HG03175 (cell line): ENCODE measurements around the gene ABCF3.

Experiments
- ATAC-seq: cut with Tn5 transposase; IDR thresholded peaks from one replicate; pipeline ENCODE4 v1.9.1; 2021; ENCODE audit warnings: mild to moderate bottlenecking, moderate library complexity; ENCODE audit not compliant: unreplicated experiment

ABCF3 gene

DNA sequence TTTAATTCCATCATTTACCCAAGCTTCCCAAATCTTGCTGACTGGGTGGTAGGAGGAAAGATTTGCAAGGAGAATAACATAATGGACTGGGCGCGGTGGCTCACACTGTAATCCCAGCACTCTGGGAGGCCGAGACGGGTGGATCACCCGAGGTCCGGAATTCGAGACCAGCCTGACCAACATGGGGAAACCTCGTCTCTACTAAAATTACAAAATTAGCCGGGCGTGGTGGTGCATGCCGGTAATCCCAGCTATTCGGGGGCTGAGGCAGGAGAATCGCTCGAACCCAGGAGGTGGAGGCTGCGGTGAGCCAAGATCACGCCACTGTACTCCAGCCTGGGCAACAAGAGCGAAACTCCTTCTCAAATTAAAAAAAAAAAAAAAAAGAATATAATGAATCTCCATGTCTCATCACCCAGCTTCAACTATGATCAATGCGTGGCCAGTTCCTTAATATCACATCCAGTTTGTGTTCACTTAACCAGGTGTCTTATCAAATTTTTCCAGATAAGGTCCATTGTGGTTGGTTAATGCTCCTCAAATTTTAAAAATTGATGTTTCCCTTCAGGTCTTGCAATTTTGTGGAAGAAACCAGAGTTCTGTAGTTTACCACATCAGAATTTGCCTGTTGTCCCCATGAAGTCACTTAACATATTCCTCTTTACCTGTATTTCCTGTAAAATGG lies 1.3 kb upstream of the ABCF3 start:
- no peak for ATAC-seq

DNA sequence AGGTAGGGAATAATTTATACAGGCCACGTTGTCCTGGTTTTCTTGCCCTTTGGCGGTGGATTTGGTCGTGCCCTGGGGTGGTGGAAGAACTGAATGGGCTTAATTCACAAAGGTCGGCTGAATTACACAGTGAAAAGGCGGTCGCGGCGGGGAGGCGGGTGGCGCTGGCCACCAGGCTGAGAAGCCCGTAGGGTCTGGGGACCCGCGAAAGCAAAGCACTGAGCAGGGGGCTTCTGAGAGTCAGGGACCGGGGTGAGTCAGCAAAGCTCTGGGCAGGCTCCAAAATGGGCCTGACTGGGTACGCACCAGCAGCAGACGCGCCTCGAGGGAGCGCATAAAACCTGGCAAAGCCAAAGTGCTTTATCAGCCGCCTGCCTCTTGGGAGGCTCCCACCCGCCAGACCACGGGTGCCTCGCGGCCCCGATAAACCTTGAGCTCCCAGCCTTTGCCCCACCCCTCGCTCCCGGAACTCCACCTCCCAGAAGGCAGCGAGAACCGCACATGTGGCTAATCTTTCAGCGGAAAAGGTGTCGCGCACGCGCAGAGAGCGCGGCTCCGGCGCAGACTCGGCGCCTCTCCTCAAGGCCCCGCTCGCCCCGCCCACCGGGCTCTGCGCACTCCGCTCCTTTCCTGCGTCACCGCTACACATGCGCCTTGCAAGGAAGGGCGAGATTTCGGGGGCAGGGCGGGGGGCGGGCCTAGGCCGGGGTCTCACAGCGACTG lies 377 bp upstream of the ABCF3 start:
- ATAC-seq = peak; percentile 91

DNA sequence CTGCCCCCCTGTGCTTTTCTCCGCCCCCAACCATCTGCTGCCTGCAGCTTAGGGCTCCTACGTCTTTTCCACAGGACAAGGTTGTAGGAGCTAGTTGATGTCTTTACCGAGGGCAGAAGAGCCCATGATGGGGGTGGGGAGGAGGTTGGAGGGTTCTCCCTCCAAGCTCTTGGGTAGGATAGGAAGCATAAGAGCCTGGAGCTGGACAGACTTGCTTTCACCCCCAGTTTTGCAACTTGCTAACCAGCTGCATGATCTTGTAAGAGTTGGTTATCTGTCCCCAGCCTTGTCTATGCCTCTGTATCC lies 856 bp downstream of the ABCF3 start:
- no peak for ATAC-seq

DNA sequence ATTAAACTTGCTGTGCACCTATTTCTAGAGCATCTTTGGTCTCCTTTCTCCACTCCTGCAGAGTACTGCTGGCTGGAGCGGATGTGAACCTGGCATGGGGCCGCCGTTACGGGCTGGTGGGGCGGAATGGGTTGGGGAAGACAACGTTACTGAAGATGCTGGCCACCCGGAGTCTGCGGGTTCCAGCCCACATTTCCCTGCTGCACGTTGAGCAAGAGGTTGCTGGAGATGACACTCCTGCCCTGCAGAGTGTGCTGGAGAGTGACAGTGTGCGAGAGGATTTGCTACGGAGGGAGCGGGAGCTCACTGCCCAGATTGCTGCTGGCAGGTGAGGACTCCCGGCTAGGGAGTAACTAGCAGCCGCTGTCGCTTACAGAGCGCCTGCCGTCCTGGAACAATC lies 2.1 kb downstream of the ABCF3 start:
- ATAC-seq = no peak

DNA sequence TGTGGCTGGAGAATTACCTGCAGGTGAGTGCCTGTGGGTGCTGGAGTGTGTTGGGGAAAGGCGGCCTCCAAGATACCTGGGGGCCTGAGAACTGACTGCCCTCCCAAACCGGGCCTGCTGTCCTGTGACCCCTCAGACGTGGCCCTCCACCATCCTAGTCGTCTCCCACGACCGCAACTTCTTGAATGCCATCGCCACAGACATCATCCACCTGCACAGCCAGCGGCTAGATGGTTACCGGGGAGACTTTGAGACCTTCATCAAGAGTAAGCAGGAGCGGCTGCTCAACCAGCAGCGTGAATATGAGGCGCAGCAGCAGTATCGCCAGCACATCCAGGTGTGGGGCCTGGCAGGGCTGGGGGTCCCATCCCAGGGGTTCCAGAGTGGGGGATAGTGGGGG lies 3.4 kb downstream of the ABCF3 start:
- no peak for ATAC-seq

DNA sequence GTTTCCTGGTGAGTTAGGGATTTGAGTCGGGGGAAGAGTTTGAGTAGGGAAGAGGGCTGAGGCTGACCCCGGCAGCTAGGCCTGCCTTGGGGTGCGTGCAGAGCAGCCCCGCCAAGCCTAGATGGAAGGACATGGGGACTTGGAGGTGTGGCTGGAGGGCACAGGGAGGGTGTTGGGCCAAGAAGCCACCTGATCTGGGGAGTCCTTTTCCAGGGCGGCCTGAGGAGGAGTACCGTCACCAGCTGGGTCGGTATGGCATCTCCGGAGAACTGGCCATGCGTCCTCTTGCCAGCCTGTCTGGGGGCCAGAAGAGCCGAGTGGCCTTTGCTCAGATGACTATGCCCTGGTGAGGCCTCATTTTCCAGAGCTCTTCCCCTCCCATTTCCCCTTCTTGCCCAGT lies 6.9 kb downstream of the ABCF3 start:
- no peak for ATAC-seq

DNA sequence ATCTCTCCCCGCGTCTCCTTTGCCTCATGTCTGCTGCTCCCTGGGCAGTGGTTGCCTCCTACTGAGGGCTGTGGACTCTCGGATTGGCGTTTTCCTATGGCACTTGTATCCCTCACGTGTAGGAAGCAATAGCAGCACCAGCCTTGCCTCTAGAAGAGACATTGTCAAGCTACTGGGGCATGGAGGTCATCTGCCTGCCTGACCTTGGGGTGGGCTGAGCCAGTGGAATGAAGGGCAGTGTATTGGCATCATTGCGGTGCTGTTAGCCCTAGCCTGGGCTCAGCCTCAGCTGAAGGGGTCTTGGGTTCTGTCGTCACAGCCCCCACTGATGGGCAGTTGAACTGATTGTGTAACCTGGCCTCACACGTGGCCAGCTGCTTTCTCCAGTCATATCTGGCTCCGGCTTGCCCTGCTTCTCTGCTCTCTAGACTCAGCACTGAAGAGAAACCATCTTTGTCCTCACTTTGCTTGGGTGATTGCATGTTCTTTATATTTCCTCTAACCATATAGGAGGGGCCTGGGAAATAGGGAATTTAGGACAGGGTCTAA lies 8.1 kb downstream of the ABCF3 start:
- ATAC-seq = no peak

DNA sequence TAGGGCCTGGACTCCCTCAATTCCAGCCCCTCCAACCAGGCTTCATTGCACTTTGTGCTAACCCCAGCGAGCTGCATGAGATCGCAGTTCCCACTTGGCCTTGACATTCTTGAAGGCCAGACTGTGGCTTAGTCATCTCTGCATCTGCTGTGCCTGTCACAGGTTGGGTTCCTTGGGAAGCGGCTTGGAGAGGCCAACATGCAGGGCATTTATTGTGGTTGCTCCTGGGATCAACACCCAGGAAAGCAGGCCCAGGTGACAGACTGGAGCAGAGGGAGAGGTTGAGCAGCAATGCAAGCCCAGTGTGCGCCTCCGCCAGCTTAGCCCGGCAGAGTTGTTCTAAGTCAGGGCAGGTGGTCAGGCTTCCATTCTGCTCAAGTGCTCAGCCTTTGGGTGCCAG lies 10.5 kb downstream of the ABCF3 start:
- no peak for ATAC-seq

DNA sequence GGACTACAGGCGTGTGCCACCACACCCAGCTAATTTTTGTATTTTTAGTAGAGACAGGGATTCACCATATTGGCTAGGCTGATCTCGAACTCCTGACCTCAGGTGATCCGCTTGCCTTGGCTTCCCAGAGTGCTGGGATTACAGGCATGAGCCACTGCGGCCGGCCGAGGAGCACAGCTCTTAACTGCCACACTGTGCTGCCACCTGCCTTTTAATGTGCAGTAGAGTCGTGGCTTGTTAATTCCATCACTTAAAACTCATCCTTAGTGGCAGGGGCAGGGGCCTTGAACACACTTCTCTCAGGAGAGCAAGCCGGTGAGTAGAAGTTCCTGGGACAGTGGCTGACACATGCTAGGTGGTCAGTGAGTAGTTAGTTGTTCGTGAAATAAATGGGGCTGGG lies 12.5 kb downstream of the ABCF3 start:
- ATAC-seq = no peak

DNA sequence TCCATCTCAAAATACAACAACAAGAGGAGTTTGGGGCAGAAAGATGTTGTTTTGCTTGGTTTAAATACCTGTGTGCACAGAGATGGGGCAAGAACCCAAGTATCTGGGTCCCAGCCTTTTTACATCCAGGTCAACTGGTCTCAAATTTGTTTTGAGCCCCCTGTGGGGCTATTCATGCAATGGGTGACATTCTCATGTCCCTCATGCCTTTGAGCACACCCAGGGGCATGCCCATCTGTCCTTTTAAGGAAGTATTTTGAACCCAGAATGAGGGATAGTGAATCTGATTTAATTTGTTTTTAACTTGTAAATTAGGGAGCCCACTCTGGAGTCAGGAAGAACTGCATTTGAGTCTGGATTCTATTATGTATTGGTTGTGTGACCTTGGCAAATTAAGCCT lies 14.8 kb downstream of the ABCF3 start:
- ATAC-seq = no peak

DNA sequence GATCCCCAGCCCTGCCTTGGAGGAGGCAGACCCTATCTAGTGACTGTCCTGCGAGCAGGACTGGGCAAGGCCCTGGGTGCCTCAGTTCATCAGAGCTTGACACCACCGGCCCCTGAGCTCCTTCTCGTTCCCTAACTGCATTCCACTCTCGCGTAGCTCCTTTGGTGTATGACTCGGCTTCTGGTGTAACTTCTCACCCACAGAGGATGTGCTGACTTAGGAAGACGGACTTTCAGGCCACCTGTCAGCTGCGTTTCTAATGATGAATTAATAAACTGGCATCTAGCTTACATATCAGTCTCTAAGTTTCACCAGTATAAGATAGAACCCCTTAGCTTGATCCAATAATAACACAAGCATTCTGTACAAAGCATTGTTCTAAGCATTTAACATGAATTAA lies 17.5 kb downstream of the ABCF3 start:
- no peak for ATAC-seq

DNA sequence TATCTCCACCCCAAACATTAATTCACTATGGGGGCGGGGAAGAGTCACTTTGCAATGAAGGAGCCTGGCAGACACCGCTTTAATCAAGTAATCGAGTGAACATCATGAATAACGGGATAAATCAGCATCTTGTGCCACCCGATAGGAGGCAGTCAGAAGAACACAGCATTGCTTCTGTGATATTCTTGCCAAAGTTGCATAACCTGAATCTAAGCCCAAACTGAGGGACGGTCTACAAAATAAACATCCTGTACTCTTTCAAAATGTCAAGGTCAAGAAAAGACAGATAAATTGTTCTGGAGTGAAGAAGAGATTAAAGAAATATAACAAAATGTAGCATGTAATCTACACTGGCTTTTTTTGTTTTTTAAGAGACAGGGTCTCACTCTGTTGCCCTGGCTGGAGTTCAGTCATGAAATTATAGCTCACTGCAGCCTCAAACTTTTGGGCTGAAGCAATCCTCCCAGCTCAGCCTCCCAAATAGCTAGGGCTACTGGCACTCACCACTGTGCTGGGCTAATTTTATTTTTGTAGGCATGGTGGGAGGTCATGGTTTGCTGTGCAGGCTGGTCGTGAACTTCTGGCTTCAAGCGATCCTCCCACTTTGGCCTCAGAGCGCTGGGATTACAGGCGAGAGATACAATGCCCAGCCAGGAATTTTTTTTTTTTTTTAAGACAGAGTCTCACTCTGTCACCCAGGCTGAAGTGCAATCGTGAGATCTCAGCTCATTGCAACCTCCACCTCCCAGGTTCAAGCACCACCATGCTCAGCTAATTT lies 23.3 kb downstream of the ABCF3 start:
- no peak for ATAC-seq

DNA sequence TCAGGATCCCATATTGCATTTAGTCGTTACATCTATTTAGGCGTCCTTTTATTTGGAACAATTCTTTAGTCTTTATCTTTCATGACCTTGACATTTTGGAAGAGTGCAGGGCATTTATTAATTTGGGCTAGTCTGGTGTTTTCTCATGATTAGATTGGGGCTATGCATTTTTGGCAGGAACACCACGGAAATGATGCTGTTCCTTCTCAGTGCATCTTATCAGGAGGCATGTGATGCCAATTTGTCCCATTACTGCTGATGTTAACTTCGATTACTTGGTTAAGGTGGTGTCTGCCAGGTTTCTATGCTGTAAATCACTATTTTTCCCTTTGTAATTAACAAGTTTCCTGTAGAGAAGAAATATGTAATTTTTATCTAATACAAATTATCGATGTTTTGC lies 25.3 kb downstream of the ABCF3 start:
- no peak for ATAC-seq

DNA sequence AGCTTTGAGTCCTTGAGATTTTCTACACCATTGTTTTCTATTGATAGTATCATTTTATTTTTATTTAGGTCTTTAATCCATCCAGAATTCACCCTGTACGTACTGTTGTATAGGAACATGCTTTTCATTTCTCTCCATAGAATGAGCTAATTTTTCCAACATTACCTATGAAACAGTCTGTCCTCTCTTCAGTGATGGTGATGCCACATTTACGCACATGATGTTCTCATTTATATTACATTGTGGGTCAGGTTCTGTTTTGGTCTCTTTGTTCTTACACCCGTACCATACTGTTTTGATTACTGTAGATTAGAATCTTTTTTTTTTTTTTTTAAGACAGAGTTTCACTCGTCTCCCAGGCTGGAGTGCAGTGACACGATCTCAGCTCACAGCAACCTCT lies 25.7 kb downstream of the ABCF3 start:
- no peak for ATAC-seq

DNA sequence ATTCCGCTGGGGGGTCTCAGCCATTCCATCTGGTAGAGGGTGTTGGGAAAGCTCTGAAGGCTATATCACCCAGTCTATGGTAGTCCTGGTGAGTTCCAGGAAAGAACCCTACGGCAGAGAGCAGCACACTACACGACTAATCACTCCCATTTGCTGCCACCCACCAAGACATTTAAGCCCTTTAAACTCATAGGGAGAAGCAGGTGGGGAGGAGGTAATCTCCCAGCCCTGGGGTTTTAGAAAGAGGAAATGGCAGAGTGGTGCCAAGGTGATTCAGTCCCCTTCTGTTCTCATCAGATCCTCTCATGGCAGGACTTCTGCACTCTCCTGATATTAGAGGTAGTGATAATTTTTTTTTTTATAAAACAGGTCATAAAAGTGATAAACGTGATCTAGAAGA lies 32.8 kb downstream of the ABCF3 start:
- ATAC-seq = no peak

DNA sequence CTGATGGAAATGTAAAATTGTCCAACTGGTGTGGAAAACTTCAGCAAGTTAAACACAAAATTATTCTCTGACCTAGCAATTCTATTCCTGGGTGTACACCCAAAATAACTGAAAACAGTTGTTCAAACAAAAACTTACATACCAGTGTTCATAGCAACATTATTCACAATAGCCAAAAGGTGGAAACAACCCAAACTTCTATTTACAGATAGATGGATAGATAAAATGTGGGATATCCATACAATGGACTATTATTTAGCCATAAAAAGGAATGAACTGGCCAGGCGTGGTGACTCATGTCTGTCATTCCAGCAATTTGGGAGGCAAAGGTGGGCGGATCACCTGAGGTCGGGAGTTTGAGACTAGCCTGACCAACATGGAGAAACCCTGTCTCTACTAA lies 36.5 kb downstream of the ABCF3 start:
- no peak for ATAC-seq

DNA sequence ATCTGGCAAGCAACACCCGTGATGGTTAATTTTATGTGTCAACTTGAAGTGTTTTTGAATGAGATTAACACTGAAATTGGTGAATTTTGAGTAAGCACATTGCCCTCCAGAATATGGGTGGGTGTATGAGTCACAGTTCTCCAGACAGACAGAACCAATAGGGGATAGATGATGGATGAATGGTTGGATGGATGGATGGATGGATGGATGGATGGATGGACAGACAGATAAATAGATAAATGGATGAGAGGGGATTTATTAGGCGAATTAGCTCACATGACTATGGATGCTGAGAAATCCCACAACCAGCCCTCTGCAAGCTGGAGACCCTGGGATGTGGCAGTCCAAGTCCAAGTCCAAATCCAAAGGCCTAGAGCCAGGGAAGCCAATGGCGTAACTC lies 37.9 kb downstream of the ABCF3 start:
- ATAC-seq = no peak

DNA sequence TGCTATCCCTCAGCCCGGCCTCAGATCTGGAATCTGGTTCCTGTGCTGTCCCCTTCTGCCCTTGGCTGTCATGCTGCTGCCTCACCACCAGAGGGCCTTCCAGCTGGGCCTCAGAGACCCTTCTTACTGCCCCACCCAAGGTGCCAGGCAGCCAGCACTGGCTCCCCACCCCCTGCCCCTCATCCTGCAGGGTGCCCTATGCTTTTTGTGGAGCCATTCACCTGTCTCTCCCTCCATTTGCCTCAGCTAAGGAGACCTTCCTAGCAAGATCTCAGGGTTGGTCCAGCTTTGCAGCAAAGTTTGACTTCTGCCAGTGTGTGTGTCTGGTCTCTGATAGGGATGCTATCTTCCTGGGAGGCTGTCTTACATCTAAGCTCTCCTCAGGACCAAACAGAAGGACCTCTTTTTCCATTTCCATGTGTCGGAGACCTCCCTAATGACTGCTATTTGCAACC lies 41.5 kb downstream of the ABCF3 start:
- no peak for ATAC-seq

DNA sequence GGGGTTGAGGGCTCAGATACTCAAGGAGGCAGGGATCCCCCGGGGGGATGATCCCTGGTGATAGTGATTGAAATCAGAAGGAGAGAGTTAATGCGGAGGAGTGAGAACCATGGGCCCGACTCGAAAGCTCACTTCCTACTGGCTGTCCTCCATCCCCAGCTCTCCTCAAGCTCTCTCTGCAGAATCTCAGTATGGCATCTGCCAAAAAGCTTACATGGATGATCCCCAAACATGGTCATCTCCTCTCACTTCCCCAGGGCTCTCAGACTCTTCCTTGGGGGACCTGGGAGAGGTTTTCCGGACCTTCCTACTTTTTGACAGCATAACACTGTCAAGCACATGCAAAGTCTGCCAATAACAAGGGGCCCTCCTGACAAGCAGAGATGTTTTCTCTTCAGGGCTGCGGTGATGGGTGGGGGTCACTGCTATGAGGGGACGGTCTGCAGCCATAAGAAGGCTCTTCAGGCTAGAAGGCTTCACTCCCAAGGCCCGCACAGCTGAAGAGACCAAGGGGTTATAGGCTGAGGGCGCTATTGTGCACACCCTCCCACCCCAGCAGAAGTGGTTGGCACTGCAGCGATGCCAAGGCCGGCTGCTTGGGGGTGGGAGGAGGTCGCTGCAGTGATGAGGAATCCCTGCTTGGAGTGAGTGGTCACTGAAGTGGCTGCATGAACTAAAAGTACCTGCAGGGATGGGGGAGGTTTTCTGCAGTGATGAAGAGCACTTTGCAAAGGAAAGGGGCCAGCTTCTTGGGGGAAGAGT lies 42.6 kb downstream of the ABCF3 start:
- ATAC-seq = no peak

DNA sequence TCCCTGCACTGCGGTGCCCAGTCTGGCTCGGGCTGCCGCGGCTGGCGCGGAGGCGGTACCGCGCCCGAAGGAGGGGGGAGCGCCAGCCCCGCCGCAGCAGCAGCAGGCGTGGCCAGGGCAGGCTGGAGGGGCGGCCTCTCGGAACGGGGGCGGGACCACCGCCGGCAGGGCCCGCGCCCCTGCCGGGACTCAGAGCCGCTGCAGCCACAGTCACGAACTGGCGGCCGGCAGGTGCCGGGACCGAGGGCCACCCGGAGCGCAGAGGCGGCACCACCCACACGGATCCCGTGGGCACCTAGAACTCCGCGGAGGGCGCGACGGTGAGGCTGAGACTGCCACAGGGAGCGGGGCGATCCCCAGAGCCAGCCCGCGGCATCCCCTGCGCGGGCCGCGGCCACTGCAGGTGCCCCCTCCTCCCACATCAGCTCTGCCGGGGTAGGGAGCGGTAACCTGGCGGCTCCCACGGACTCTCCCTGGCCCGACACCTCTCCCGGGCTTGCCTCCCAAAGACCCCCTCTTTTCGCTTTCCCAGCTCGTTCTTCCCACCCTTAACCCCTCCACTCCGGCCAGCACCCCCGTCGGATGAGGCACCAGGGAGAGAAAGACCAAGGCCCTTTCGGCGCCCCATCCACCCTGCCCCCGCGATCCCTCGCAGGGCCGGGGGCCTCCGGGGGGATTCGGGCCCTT lies 43.5 kb downstream of the ABCF3 start, which contains the start of gene VWA5B2:
TSS of gene VWA5B2 (plus strand) at position 192 of the 687 bp plus-strand sequence. CDS start 944 bp downstream, outside the sequence.
- peak; percentile 87 for ATAC-seq
